DLD1 (cell line): ENCODE results near the gene CCDC34.
"Not testable (repeated sequence)": the region's sequence is repeated elsewhere in the genome, so short reads cannot be mapped to it uniquely, and the experiment has no call there.

Experiments used
- in situ Hi-C: cut with HindIII; loops from 2 replicates; pipeline ENCODE4 v1.10.0; 2017; ENCODE audit warnings: low sequenced_read_pairs

The CCDC34 gene

GRCh38 chr11:27363576-27364117 is 632 bp upstream of the CCDC34 start:
- in situ Hi-C loops: no loop called here

DNA sequence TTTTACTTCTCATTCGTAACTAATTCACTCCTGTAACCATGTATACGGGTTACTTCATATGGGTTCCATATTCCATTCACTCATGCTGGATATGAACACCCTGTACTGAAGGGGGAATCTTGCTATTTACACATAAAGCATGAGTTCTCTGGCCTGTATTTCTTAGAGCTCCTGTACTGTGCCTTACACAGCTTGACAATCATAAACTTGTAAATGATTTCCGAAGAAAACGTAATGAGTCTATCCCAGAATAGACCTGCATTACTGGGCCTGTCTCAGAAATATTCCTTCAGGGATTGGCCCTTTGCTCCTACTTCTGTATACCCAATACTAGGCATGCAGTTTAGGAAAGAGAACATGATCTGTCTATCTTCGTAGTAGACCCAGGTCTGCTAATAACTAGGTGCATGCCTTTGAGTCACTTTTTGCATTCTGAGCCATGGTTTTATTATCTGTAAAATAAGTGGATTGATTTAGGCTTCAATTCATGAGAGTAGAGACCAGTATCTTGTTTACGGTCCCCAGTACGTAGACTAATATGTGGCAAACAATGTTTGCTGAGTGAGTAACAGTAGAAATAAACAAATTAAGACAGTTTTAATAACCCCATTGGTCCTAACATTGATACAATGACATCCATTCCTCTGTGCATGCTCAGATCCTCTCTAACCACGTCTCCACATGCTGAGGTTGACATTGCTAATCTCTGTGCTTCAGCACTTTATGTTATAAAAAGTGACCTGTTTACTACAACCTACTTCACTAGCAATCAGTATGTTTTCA is 1.2 kb downstream of the CCDC34 start:
- in situ Hi-C loops: no loop called here

- in situ Hi-C loops: no loop called here
Observed at GRCh38 chr11:27358296-27358695, 4.7 kb downstream of the CCDC34 start.

GRCh38 chr11:27357250-27357649 is 5.8 kb downstream of the CCDC34 start:
- in situ Hi-C loops: no loop called here

DNA sequence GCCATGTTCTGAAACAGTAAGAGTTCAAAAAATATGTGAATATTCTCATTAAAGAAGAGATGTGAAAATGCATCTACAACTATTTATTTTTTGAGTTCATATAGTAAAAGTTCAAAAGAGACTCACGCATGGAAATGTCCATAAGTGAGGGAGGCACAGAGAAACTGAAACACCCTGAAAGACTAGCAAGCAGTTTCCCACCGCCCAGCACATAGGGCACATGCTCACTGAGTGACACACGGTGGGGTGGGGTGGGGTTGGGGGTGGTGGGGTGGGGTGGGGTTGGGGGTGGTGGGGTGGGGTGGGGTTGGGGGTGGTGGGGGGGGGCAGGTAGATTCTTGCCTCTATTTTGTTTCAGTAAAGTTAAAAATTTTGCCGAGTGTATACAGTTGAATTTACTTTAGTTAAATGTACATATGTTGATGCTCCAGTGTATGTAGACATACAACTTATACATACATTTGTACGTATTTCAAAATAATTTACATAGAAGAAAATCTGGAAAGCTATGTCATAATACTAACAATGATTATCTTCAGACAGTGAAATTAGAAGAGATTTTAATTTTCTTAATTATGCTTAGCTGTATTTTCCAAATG is 6.3 kb downstream of the CCDC34 start:
- in situ Hi-C loops: no loop called here

DNA sequence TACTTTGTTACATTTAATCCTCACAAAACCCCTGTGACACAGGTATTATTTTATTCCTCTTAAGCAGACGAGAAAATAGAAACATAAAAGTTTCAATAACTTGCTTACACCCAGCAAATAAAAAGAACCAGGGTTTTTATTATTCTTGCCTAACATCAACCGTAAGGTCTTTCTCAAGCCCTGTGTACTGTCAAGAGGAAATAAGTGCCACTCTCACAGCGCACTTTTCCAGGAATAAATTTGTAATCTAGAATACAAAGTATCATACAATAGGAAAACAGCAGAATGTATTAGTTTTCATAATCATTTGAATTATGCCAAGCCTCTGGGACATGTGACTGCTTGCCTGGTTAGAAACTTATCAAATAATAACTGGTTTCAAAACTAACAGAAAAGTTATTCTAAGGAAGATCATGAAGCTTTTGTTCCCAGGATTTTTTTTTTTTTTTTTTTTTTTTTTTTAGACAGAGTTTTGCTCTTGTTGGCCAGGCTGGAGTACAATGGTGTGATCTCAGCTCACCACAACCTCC is 7.4 kb downstream of the CCDC34 start:
- in situ Hi-C loops: no loop called here

DNA sequence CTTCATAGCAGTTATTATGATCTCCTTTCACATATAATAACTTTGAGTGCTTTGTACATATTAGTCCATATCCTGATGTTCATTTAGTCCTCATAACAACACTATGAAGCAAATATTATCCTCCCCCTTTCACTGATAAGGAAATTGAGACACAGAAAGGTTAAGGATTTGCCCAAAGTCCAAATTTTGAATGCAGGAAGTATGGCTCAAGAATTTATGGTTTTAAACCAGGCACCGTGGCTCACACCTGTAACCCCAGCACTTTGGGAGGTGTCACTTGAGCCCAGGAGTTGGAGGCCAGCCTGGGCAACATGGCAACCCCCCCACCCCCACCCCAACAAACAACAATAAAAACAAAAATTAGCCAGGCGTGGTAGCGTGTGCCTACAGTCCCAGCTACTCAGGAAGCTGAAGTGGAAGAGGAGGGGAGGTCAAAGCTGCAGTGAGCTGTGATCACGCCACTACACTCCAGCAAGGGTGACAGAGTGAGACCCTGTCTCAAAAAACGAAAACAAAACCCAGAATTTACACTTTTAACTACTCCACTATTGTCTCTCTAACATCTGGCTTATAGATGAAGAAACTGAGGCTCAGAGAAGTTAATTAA is 8.6 kb downstream of the CCDC34 start:
- in situ Hi-C loops: no loop called here

GRCh38 chr11:27353593-27354358 is 9.2 kb downstream of the CCDC34 start:
- in situ Hi-C loops: no loop called here

- in situ Hi-C loops: no loop called here
Observed at GRCh38 chr11:27352781-27353180, 10.2 kb downstream of the CCDC34 start.

- in situ Hi-C loops: no loop called here
Observed at GRCh38 chr11:27350511-27350910, 12.5 kb downstream of the CCDC34 start.

GRCh38 chr11:27349919-27350318 is 13.1 kb downstream of the CCDC34 start:
- in situ Hi-C loops: no loop called here

- in situ Hi-C loops: no loop called here
Observed at GRCh38 chr11:27348340-27348873, 14.6 kb downstream of the CCDC34 start.

DNA sequence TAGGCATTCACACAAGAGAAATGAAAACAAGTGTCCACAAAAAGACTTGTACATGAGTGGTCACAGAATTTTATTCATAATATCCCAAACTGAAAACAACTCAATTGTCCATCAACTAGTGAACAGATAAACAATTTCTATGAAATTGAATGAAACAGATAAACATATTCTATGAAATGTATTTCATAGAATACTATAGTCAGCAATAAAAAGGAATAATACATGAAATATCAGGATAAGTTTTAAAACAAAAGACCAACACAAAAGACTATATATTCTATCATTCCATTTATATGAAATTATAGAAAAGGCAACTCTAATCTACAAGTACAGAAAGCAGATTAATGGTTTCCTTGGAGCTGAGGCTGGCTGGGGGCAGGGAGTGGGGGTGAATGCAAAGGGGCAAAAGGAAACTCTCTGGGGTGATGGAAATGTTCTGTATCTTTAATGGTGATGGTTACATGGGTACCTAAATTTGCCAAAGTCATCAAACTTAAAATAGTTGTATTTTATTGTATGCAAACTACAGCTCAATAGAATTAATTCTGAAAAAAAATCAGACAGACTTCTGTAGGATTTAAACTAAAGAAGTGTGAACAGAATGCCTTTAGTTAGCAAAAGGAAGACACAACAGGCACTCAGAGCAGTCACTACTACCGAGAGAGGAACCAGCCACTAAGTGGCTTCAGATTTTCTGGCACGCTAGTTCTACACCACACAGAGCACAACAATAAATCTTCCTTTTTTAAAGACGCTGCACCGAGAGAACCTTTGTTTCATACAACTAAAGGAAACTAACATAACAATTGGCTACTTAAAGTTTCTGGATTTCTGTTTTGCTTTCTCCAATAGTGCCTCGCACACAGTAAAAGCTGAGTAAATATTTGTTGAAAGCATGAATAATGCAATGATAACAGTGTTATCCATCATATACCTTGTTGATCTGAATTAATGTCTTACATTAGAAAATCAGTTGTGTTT is 15.4 kb downstream of the CCDC34 start:
- in situ Hi-C loops: no loop called here

DNA sequence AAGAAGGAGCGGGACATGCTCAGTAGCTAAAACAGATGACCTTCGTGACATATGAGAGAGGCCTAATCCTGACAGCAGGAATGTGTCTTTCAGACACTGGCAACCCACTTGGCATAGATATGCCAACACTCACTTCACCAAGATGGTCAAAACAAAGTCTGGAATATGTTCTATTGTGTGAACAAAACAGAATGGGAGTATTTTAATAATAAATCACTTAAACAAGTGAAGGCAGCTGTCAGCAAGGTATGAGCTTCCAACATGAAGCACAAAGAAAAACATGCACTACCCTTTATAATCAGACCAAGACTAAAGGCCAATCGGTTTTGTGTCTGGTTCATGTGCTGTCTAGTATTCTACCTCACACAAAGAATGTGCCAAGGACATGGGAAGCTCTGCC is 23.1 kb downstream of the CCDC34 start:
- in situ Hi-C loops: no loop called here

DNA sequence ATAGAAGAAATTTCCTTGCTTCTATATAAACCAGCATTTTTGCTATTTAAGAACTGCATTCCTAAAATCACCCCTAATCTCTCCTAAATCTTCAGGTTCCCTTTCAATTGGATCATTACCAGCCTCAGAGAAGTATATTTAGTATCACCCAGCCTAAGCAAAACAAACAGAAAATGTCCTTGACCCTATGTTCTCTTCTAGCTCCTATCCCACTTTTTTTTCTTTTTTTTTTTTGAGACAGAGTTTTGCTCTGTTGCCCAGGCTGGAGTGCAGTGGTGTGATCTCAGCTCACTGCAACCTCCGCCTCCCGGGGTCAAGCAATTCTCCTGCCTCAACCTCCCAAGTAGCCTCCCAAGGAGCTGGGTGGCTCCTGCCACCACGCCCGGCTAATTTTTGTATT is 28.3 kb downstream of the CCDC34 start:
- in situ Hi-C loops: not testable (repeated sequence)

DNA sequence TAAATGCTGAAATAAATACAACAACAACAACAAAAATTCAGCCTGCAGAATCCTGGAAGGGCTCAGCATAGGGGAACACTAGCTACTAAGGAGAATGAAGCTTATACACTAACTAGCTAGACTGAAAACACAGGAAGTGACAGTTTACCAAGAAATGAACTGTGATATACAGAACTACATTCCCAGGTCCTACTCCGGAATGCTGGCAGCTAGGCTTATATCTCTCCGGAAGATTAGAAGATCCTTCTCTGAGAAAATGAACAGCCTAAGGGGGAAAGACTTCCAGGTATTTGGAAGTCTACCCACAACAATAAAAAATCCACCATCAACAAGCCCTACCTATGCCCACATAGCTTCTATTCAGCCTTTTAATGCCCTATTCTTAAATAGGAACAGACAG is 31.0 kb downstream of the CCDC34 start:
- in situ Hi-C loops: no loop called here

DNA sequence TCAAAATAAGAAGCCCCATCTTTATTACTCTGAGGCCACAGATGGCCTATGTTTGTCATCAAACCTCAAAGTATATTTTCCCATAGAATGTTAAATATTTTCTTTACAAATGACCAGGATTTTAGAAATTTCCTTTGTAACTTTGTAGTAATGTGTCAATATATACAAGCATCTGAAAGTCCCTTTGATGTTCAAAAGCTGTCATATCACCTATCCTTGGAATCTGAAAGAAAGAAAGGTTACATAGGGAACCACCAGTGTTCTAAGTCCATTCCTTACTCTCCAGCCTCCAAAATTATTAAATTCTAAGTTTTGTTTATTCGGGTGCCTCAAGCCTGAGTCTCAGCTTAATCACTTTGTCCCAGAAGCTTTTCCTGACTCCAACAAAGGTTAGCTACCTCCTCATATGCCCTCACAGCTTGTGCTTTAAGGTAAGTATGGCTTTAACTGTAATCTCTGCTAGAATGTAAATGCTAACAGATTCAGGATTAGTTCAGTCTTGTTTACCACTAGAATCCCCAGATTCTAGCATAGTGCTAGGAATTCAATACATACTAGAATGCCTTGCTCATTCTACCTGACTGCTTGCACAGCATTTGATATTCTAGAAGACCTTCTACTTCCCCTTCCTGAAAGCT is 32.3 kb downstream of the CCDC34 start:
- in situ Hi-C loops: no loop called here

- in situ Hi-C loops: no loop called here
Observed at GRCh38 chr11:27329867-27330632, 33.0 kb downstream of the CCDC34 start.
